HepG2 (cell line): ENCODE results near the gene ACER2. TPM values are rescaled to one million over a fixed set of nuclear protein-coding genes. Genes with fewer than 3 reads are reported as not detected.

Source experiments
- ETV6 ChIP-seq: sonication (generic); formaldehyde crosslinking; conservative IDR thresholded peaks from 2 replicates; pipeline ENCODE4 v1.4.0; 2020; ENCODE audit warnings: missing genetic modification reagents
- FOSL2 ChIP-seq: sonication (generic); formaldehyde crosslinking; IDR thresholded peaks from 2 replicates; pipeline ENCODE4 v1.4.0; 2020; ENCODE audit warnings: missing genetic modification reagents
- MAZ ChIP-seq, 2 experiments: sonication (generic) in 1 of 2; formaldehyde crosslinking in 1 of 2; IDR thresholded peaks; 2 replicates each; pipeline versions ENCODE4 v1.5.0 to v1.6.1; 2012 to 2020; ENCODE audit warnings: low read depth in 2 of 2, mild to moderate bottlenecking in 2 of 2, borderline replicate concordance in 1 of 2, improper control_type of control experiment in 1 of 2, low read length in 1 of 2, missing genetic modification reagents in 1 of 2, moderate library complexity in 1 of 2
- NFKB2 ChIP-seq: sonication (generic); formaldehyde crosslinking; IDR thresholded peaks from 2 replicates; pipeline ENCODE4 v1.4.0; 2020; ENCODE audit warnings: missing genetic modification reagents, borderline replicate concordance
- NR2F1 ChIP-seq, 2 experiments: fragments of 450-650 bp in 1 of 2; formaldehyde crosslinking in 1 of 2; IDR thresholded peaks; 2 replicates each; pipeline versions ENCODE4 v1.5.0 to v1.6.1; 2016 to 2020; ENCODE audit warnings: mild to moderate bottlenecking in 1 of 2, missing compliant biosample characterization in 1 of 2, missing genetic modification reagents in 1 of 2, moderate library complexity in 1 of 2
- SIN3B ChIP-seq: fragments of 150-350 bp; IDR thresholded peaks from 2 replicates; pipeline ENCODE4 v1.6.1; 2014; ENCODE audit warnings: low read length
- STAG1 ChIP-seq: sonication (generic); formaldehyde crosslinking; IDR thresholded peaks from 2 replicates; pipeline ENCODE4 v1.4.0; 2020; ENCODE audit warnings: missing genetic modification reagents
- THAP11 ChIP-seq: IDR thresholded peaks from 2 replicates; pipeline ENCODE4 v1.6.1; 2016; ENCODE audit warnings: missing biosample characterization, missing genetic modification reagents
- TOPORS ChIP-seq: sonication (generic); formaldehyde crosslinking; IDR thresholded peaks from 2 replicates; pipeline ENCODE4 v1.8.0; 2023; ENCODE audit warnings: mild to moderate bottlenecking, missing genetic modification reagents
- ZFP90 ChIP-seq: sonication (generic); formaldehyde crosslinking; IDR thresholded peaks from 2 replicates; pipeline ENCODE4 v1.8.0; 2022; ENCODE audit warnings: missing genetic modification reagents, mild to moderate bottlenecking, inconsistent platforms, borderline replicate concordance
- ZNF496 ChIP-seq: sonication (generic); formaldehyde crosslinking; IDR thresholded peaks from 2 replicates; pipeline ENCODE4 v1.8.1; 2023; ENCODE audit warnings: mild to moderate bottlenecking, moderate library complexity, missing genetic modification reagents; ENCODE audit not compliant: insufficient replicate concordance
- polyA plus RNA-seq, 8 experiments: library from polyadenylated mRNA; depleted of rRNA in 3 of 8; stranded (reverse) in 7 of 8; unstranded in 1 of 8; fragments of >200 nt; fragmentation: Illumina TruSeq in 4 of 8; extraction: Trizol in 4 of 8; gene quantifications; 2 replicates each; pipeline versions ENCODE4 v1.2.1 to v1.2.3, GENCODE V29; 2011 to 2016; ENCODE audit warnings: low read depth in 4 of 8, missing spikeins in 1 of 8, mixed read lengths in 1 of 8; ENCODE audit not compliant: insufficient read depth in 1 of 8
- total RNA-seq, 5 experiments: library from RNA; depleted of rRNA; stranded (reverse); fragments of >200 nt; fragmentation: Illumina TruSeq; extraction: Trizol; gene quantifications; 2 replicates each; pipeline ENCODE4 v1.2.3, GENCODE V29; 2016; ENCODE audit warnings: low read depth in 1 of 5
- TF ChIP-seq, protein P1 (sequence below): sonication (generic); formaldehyde crosslinking; IDR thresholded peaks from 2 replicates; pipeline ENCODE4 v1.9.0; 2021; ENCODE audit warnings: mild to moderate bottlenecking, missing genetic modification reagents
- TF ChIP-seq, protein P2 (sequence below): sonication (generic); formaldehyde crosslinking; IDR thresholded peaks from 2 replicates; pipeline ENCODE4 v1.5.0; 2020; ENCODE audit warnings: missing genetic modification reagents, mild to moderate bottlenecking, borderline replicate concordance
- TF ChIP-seq, protein P3 (sequence below): sonication (generic); formaldehyde crosslinking; IDR thresholded peaks from 2 replicates; pipeline ENCODE4 v1.4.0; 2020; ENCODE audit warnings: missing genetic modification reagents

The ACER2 gene
- total and polyA plus RNA-seq, 2 of the 13 experiments (the other 11 are each of a cell fraction or from before 2014, with no cell fraction given), result 1.9 to 3.4 TPM

DNA sequence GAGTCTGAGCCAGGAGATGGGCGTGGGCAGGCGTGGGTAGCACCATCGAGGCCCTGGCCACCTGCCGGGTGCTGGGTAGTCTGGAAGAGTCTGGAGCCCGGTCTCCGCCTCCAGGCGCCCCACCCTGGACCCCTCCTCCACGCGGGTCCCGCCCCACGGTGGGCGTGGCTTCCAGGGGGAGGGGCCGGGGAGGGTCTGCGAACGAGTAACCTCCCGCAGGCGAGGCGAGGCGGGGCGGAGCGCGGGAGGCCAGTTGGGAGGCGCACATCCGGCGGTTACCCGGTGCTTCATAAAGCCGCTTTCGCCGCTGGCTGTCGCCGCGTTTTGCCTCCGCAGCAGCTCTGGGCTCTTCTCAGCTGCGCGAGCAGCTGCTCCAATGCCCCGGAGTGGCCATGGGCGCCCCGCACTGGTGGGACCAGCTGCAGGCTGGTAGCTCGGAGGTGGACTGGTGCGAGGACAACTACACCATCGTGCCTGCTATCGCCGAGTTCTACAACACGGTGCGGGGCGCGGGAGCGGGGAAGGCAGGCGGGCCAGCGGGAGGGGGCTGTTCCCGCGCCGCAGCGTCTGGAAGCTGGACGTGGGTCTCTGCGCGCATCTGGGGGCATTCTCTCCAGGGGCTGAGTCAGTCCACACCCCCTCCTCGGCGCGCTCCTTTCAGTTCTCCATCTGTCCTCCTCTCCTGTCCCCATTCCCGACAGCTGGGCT lies at the start of gene ACER2 (continued):
- TF ChIP-seq TOPORS (CRISPR knock-in tag) (0 out of 2 replicates have a peak, but pooled peaks have one; percentile 73), STAG1 (CRISPR knock-in tag) (peak; percentile 47), ZNF496 (CRISPR knock-in tag) (no peak), NR2F1 (CRISPR knock-in tag; IDR thresholded peaks at IDR 0.05) (no peak), SIN3B (no peak), MAZ (IDR thresholded peaks at IDR 0.05; ENCODE audit: borderline replicate concordance, low read depth, low read length) (peak; percentile 84), MAZ (CRISPR knock-in tag; IDR thresholded peaks at IDR 0.05; ENCODE audit: low read depth) (peak; percentile 83; the same call in 1 of the 2 replicates), ZFP90 (CRISPR knock-in tag) (peak; percentile 95), THAP11 (0 out of 2 replicates have a peak, but pooled peaks have one; percentile 27), ETV6 (CRISPR knock-in tag) (no peak), FOSL2 (no peak), NFKB2 (CRISPR knock-in tag) (peak; percentile 86; the same call in 1 of the 2 replicates)
- TF ChIP-seq, protein P1, sequence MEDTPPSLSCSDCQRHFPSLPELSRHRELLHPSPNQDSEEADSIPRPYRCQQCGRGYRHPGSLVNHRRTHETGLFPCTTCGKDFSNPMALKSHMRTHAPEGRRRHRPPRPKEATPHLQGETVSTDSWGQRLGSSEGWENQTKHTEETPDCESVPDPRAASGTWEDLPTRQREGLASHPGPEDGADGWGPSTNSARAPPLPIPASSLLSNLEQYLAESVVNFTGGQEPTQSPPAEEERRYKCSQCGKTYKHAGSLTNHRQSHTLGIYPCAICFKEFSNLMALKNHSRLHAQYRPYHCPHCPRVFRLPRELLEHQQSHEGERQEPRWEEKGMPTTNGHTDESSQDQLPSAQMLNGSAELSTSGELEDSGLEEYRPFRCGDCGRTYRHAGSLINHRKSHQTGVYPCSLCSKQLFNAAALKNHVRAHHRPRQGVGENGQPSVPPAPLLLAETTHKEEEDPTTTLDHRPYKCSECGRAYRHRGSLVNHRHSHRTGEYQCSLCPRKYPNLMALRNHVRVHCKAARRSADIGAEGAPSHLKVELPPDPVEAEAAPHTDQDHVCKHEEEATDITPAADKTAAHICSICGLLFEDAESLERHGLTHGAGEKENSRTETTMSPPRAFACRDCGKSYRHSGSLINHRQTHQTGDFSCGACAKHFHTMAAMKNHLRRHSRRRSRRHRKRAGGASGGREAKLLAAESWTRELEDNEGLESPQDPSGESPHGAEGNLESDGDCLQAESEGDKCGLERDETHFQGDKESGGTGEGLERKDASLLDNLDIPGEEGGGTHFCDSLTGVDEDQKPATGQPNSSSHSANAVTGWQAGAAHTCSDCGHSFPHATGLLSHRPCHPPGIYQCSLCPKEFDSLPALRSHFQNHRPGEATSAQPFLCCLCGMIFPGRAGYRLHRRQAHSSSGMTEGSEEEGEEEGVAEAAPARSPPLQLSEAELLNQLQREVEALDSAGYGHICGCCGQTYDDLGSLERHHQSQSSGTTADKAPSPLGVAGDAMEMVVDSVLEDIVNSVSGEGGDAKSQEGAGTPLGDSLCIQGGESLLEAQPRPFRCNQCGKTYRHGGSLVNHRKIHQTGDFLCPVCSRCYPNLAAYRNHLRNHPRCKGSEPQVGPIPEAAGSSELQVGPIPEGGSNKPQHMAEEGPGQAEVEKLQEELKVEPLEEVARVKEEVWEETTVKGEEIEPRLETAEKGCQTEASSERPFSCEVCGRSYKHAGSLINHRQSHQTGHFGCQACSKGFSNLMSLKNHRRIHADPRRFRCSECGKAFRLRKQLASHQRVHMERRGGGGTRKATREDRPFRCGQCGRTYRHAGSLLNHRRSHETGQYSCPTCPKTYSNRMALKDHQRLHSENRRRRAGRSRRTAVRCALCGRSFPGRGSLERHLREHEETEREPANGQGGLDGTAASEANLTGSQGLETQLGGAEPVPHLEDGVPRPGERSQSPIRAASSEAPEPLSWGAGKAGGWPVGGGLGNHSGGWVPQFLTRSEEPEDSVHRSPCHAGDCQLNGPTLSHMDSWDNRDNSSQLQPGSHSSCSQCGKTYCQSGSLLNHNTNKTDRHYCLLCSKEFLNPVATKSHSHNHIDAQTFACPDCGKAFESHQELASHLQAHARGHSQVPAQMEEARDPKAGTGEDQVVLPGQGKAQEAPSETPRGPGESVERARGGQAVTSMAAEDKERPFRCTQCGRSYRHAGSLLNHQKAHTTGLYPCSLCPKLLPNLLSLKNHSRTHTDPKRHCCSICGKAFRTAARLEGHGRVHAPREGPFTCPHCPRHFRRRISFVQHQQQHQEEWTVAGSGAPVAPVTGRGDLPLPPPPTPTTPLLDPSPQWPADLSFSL, result no peak
- TF ChIP-seq, protein P2, sequence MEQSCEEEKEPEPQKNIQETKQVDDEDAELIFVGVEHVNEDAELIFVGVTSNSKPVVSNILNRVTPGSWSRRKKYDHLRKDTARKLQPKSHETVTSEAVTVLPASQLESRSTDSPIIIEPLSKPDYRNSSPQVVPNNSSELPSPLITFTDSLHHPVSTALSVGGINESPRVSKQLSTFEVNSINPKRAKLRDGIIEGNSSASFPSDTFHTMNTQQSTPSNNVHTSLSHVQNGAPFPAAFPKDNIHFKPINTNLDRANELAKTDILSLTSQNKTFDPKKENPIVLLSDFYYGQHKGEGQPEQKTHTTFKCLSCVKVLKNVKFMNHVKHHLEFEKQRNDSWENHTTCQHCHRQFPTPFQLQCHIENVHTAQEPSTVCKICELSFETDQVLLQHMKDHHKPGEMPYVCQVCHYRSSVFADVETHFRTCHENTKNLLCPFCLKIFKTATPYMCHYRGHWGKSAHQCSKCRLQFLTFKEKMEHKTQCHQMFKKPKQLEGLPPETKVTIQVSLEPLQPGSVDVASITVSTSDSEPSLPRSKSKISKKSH (CRISPR knock-in tag), result no peak; the same call in none of the 2 replicates
- TF ChIP-seq, protein P3, sequence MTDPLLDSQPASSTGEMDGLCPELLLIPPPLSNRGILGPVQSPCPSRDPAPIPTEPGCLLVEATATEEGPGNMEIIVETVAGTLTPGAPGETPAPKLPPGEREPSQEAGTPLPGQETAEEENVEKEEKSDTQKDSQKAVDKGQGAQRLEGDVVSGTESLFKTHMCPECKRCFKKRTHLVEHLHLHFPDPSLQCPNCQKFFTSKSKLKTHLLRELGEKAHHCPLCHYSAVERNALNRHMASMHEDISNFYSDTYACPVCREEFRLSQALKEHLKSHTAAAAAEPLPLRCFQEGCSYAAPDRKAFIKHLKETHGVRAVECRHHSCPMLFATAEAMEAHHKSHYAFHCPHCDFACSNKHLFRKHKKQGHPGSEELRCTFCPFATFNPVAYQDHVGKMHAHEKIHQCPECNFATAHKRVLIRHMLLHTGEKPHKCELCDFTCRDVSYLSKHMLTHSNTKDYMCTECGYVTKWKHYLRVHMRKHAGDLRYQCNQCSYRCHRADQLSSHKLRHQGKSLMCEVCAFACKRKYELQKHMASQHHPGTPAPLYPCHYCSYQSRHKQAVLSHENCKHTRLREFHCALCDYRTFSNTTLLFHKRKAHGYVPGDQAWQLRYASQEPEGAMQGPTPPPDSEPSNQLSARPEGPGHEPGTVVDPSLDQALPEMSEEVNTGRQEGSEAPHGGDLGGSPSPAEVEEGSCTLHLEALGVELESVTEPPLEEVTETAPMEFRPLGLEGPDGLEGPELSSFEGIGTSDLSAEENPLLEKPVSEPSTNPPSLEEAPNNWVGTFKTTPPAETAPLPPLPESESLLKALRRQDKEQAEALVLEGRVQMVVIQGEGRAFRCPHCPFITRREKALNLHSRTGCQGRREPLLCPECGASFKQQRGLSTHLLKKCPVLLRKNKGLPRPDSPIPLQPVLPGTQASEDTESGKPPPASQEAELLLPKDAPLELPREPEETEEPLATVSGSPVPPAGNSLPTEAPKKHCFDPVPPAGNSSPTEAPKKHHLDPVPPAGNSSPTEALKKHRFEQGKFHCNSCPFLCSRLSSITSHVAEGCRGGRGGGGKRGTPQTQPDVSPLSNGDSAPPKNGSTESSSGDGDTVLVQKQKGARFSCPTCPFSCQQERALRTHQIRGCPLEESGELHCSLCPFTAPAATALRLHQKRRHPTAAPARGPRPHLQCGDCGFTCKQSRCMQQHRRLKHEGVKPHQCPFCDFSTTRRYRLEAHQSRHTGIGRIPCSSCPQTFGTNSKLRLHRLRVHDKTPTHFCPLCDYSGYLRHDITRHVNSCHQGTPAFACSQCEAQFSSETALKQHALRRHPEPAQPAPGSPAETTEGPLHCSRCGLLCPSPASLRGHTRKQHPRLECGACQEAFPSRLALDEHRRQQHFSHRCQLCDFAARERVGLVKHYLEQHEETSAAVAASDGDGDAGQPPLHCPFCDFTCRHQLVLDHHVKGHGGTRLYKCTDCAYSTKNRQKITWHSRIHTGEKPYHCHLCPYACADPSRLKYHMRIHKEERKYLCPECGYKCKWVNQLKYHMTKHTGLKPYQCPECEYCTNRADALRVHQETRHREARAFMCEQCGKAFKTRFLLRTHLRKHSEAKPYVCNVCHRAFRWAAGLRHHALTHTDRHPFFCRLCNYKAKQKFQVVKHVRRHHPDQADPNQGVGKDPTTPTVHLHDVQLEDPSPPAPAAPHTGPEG (CRISPR knock-in tag), result 0 out of 2 replicates have a peak, but pooled peaks have one; percentile 71
